GM23248 (cell line): ENCODE data around the gene EPHA1.

Source experiments
- EZH2 ChIP-seq: fragments of 200-600 bp; sonication (generic); IDR thresholded peaks from 2 replicates; pipeline ENCODE4 v1.6.1; 2018; ENCODE audit warnings: antibody characterized with exemption, mild to moderate bottlenecking; ENCODE audit not compliant: insufficient read depth, poor library complexity, severe bottlenecking
- EZH2phosphoT487 ChIP-seq: fragments of 200-600 bp; sonication (generic); IDR thresholded peaks from 2 replicates; pipeline ENCODE4 v1.6.1; 2018; ENCODE audit warnings: antibody characterized with exemption, moderate library complexity, mild to moderate bottlenecking, low read depth; ENCODE audit not compliant: insufficient read depth

GRCh38 chr7:143374561-143374960 lies 34.1 kb downstream of the EPHA1 start:
- TF ChIP-seq EZH2 (no peak), EZH2phosphoT487 (no peak)
